Right hindlimb (tissue), 1 donor: ENCODE results near the gene ATP11C.

Source experiments
- DNase-seq: peaks from one replicate; pipeline ENCODE4 v3.0.0-alpha.2; 2018

ATP11C gene

DNA sequence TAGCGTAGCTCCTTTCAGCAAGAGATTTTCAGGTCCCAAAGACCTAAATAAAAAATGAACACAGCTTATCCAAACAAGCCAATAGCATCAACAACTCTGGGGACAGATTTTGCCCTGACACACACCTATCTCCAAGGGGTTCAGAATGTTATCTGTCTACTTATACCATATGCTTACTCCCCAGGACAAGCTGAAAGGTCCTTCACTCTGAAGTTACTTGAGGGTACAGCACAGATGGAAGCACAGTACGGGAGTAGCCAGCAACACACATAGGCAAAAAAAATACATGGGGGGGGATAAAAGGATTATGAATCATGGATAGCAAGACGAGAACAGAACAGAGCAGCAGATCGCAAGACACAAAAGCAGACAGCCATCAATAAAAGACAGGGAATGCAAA, 134.2 kb downstream of the ATP11C start:
- DNase-seq: no peak

DNA sequence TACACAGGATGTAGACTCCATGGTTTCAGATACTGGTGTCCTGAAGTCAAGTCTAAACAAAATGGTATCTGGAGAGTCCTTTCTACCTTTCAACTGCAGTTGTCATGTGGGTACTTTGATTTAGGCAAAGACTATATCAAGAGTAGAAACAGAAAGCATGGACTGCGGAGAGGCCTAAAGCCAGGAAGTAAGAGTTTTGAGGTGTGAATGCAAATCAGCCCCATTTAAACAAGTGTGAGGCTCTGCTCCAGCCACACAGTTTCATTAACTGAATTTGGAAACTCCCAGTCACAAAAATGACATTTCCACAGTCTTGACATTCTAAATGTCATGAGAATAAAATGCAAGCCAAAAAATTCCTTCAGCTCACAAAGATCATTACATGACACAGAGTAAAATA, 137.7 kb downstream of the ATP11C start:
- DNase-seq: no peak

DNA sequence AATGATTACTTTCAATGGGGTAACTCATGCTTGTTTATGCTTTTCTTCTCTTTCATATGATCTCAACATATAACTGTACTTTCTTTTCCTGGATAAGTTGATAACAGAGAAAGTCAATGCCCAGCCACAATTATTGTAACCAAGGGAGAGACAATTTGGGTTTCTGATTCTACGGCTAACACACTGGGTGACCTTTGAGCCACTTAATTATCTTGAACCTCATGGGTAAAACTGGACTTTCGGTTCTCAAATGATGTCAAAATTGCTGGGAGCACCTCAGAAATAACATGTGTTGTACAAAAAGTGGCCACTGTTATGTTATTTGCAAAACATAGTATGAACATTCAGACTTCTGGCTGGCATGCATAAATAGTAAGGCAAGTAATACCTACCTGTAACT, 145.3 kb downstream of the ATP11C start:
- DNase-seq: no peak

DNA sequence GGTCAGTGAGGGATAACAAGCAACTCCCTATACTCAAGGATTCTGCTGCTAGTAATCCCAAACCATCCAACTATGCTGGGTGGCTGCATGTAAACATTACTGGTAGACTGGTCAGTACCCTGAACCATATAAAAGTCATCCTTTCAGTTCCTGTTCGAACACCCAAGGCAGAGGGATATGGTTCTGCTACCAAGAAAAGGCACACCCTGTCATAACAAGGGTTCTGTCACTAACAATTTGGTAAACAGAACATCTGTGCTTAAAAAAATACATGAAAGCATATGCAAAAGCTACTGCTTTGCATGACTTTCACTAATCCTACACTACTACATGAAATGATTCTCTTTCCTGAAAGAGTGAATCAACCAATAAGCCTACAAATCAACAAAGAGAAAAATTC, 148.0 kb downstream of the ATP11C start:
- DNase-seq: no peak

DNA sequence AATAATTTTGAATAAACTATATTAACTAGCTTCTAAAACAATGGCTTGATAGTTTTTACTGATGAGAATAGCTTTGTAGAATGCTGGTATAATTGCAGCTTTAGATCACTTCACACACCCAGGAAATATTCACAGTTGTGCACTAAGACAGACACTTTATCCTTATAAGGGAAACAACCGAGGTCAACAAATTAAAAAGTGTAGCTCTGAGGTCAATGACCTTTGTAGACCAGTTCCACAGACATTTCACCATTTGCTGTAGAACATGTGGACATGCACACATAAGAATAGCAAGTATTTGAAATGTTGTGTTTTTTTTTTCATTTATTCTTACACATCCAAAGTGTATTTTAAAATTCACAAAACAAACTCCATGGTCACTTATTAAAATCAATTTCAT, 148.9 kb downstream of the ATP11C start:
- no peak for DNase-seq

DNA sequence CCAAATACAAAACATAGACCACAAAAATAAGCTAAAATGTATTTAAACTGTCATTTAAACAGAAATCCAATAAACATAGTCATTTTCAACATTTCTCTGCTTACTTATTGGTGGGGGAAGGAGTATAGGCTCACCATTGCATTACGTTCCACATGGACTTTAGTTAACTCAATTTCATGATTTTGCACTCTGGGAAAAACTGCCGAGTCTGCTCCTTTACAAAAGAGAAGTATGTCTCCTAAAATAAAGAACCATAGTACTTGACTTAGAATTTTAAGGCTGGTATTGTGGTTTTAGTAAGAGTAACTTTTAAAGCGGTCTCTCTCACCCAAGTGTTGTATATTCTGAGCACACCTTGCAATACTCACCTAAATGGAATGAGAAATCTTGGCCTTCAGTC, 149.8 kb downstream of the ATP11C start:
- DNase-seq: no peak

DNA sequence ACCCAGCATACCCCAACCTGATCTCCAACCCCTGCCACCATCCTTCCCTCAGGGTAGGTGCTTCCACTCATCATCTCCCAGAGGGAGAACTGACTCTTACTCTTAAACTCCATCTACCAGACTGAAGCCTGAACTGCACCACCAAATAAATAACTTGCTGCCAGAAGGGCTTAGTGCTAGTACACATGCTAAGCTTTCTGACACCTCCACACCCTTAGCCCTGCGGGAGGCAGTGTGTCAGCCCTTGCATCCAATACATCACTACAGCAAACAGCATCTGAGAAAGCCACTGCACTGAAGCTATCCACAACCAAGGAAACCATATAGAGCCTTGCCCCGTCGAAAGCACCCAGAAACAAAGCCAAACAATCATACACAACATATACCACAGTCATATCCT, 156.3 kb downstream of the ATP11C start:
- no peak for DNase-seq

DNA sequence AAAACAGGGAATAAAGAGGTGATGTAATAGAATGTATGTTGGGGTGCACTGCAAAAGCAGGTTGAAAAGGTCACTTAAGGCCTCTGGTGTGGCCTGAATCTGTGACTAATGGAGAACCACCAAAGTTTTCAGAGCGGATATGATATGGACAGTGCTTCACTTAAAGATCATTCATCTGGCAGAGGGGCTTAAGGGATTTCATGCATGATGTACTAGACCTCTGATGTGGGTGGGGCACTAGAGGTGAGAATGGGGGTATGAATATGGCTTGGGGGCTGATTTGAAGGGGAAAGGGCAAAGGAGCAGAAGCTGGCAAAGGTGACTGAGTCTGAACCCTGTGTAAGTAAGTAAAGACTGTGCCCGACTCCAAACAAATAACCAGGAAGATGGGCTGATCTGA, 162.5 kb downstream of the ATP11C start:
- no peak for DNase-seq

DNA sequence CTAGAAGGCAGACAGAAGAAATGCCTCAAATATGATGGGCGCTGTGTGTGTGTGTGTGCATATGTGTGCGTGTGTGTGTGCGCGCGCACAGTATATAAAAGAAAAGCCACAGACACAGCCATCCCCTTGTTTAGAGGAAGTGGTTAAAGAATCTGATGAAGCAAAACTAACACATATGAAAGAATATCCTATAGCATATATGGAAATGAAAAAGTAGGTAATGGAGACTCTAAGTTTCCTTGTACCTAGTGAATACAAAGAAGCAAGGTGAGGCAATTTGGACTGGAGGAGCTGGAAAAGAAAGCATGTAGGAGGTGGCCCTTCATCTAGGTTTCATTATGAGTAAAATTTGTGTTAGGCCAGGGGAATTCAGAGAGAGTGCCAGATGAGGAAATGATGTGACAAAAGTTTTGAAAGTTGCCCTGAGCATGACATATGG, 166.3 kb downstream of the ATP11C start:
- DNase-seq: no peak

DNA sequence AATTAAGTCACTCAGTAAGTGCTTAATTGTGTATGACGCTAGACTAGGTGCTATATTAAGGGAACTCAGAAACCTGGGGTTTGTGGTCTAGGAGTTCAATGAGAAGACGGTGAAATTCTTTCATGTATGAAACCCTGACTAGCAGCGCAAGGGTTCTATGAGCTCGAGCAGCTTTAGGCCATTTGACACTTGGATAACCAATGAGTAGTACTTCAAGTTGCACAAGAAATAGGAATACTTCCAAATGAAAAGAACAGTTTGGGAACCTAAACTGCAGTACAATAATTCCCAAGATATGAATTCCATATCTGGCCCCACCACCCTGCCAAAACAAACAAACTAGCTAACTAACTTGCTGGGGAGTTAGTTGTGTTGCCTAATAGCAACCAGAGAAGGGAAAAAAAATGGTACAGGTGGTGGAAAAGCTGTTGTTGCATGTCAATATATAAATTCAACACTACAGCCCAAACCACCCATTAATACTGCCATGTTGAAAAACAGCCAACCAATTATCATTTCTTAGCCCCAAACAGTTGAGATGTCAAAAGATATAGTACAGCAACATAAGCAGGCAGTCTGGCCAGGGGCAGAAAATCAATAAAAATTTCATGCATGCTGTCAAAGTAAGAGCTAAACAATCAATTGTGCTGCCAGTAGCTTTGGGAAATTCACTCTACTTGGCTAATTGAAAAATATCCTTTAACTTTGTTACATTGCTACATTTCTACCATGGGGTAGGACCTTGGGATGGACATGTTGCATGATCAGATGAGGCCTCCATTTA, 170.3 kb downstream of the ATP11C start:
- DNase-seq: no peak

DNA sequence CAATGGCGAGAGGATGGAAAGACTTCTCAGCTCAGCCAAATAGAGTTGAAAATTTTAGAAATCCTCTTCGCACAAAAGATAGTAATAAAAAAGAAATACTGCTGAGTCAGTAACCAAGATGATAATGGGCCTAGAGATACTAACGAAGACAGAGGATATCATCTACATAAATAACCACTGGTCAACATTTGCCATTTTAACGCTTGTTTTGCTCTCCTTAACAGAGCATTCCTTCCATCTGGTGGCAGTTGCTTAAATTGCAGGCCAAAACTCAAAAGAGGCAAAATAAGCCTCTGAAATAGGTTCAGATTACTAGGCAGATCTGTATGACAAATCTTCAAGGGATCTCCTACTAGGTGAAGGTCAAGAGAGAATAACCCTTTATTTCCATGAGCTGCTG, 173.2 kb downstream of the ATP11C start:
- no peak for DNase-seq

DNA sequence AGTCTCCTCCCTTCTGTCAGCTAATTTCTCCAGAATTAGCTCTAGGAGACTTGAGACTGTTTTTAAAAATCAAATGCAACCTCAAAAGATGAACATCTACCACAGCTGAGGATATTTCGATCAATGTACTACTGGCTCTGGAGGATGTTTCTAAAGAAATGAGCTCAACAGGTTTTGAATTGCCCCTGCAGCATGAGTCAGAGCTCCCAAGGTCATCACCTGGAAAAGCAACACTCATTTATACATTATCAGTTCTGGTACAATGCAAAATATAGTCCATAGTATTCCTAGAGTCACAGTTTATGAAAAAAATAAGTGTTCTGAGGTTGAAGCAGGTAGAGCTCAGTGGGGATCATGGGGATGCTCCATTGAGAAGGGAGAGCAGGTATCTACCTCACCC, 174.0 kb downstream of the ATP11C start:
- DNase-seq: no peak

DNA sequence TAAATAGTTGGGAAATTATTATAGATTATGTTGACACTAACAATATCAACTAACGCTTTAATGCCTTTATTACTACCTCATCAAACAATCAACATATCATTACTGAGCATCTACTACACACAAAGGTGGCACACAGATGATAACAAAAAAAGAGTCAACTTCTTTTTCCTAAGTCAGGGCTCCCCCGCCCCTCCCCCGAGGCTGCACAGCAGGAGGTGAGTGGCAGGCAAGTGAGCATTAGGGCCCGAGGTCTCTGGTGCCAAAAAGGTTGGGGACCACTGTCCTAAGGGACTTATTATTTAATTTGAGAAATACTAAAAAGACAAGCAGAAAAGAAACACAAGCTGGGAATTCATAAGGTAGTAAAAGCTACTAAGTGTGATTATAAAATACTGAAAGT, 174.6 kb downstream of the ATP11C start:
- no peak for DNase-seq

DNA sequence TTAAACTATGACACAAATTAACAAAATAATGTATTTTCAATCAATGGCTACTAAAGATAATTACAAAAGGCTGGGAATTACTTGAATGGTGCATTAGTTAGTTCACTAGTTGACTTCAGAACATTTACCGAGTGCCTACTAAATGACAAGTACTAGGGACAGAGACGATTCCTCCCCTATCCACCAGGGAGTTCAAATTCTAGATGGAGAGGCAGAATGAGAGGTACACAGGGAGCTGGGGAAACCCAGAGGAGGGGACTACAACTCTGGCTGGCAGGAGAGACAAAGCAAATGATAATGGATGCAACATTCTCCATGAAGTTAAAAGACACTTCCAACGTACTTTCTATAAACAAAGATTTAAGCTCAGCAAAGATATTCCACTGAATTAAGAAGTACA, 181.8 kb downstream of the ATP11C start:
- DNase-seq: no peak

DNA sequence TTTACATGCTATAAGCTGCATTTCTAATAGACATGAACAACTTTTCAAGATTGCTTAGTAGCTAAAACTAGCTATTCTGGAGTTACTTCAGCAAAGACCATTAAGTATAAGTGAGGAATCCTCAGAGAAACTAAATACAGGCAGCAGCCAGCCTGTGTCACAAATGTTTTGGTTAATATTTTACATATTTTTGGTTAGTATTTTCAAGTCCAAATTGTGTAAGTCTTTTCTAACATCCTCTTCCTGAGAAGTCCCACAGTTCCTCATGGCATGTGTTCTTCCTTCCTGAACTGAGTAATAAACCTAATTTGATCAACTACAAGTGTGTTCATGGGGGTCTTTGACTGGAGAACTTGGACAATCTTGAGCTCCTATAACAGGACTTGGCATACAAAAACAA, 182.5 kb downstream of the ATP11C start:
- no peak for DNase-seq

DNA sequence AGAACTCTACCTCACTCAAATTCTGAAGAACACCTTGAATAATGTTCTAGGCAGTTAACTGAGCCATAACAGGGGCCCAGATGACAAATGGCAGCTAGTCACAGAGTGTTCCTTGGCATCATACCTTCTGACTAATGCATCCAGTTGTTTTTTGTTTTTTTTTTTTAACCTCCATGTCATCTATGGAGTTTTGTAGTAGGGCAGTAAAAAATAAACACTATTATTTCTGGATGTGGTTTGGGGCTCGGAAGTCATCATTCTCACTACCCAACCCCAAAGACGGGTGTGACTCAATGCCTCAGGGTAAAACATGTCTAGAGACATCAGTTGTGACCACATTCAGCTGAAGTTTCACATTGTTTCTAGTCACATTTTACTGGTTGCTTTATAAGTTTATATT, 193.7 kb downstream of the ATP11C start:
- no peak for DNase-seq

DNA sequence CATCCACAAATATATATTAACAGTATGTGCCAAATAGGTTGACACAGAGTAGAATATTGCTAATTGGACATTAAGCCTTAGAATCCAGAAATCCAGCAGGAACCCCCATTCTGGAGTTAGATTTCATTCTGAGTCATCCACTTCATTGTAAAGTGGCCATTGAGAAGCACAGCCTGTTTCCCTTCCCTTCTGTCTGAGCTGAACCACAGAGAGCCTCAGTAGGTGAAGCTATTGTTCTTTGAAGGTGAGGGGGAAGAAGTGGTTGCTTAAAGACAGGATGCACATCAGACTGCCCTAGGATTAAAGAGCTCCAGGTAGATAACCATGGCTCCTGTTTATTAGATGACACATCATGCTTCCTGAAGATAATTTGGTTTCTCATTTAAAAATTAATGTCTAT, 194.3 kb downstream of the ATP11C start:
- no peak for DNase-seq

DNA sequence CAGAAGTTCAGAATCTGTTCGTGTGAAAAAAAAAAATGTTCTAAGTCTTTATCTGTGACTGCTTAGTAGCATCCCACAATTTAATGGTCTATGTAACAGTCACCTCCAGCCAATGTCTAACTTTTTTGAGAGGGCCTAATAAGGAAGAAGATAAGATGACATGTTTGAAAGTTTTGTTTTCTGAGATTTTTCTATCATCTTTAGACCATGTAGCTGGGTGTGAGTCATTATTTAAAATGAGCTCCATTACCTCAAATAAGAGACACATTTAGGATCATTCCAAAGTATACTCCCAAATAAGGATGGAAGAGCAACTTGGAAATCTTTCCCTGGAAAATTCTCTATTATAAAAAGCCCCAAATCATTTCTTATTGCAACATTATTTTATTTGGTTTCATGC, 196.7 kb downstream of the ATP11C start:
- no peak for DNase-seq

DNA sequence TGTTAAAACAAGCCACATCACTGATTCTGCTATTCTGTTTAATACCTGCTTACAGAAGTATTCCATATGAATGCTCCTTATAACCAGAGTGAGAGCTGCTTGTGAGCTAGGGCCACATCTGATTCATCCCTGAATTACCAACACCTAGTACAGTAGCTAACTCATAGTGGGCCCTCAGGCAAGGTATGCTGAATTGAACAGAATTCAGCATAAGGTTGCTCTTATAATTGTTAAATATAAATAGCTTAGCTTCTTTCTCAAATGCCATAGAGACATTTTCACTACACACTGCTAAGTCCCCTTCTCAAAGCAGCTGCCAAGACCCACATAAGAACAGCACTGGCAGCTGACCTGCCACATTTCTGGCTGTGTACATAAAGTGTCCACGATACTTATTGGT, 197.9 kb downstream of the ATP11C start:
- DNase-seq: no peak

DNA sequence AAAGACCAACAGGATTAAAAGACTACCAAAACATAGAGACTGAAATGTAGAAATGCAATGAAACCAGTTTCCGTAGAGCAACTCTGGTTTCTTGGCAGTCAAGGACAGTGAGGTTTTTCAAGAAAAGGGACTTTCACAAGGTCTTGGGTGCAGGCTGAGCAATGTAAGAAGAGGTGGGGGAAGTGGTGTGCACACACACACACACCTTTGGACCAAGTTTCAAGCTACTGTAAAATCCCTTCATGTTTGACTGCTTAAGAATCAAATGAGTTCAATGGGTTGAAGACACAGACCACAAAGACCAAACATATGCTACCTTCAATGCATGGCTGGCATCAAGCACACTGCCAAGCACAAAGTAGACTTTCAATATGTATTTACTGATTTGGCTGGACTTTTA, 207.1 kb downstream of the ATP11C start:
- no peak for DNase-seq

DNA sequence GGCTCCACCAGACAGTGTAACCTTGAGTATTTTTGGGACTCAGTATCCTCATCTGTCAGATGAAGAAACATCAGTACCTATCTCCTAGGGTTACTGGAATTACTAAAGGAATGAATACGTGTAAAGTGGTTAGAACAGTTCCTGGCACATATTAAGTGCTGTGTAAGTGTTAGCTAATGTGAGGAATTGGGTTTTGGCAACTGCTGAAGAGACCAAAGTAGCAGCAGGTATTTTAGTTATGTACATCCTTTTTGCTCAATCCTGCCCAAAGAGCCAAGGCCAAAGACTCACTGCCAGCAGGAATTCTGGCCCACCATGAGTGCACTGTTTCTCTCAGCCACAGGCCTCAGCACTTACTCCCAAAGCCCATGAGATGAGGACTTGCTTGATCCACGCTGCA, 208.2 kb downstream of the ATP11C start:
- DNase-seq: no peak

DNA sequence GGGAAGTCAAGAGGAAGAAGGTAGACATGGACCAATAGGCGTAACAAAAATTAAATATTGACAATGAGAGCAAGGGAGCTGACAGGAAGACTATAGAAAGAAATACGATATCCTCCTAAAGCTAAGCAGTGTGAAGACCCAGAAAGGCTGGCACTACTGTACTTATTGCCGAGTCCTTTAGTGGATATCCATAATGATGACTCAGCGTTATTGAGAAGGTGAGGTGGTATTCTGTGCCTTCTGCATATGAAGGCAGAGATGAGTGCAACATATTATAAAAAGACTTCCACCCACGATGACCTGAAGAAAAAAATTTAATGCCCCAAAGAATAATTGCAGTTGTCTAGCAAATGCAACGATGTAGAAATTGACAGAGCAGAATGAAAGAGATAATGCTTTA, 211.9 kb downstream of the ATP11C start:
- no peak for DNase-seq

DNA sequence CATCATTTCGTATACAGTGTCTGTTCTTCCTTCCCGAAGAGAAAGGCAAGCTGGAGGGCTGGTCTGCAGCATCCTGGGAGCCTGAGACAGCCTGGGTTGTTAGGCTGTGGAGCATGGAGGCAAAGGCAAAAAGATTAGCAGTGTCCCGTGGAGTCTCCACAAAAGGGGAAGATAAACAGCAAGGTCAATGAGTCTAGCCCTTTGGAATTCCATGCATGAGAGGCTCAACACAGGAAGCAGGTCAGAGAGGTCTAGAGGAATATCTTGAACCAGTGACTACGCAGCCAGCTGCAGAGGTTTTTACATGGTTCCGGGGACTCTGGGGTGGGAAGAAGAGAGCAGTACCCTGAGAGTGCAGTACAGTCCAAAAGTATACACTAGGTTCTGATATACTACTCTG, 212.7 kb downstream of the ATP11C start:
- DNase-seq: no peak

DNA sequence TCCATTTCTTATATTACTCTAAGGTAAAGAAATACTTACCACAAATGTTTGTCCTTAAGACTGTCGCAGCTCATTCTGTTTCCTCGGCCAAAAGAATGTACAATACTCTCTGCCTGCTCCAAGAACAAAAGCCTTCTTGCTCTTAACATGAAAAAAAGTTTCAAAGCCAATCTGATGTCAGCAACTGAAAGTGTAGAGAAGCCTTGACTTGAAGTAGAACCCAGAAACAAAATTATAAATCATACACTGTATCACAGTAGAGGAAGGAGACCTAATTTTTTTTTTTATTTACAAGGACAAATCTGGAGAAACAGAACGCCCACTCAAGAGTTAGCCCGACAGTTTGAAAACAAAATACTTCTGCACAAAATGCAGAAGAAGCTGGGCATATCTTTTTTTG, 224.8 kb downstream of the ATP11C start, which contains the start of gene MCF2:
Gene MCF2 (minus strand): TSS at position 101 of the 400 bp plus-strand sequence. CDS start 56,423 bp downstream, outside the sequence.
- no peak for DNase-seq

DNA sequence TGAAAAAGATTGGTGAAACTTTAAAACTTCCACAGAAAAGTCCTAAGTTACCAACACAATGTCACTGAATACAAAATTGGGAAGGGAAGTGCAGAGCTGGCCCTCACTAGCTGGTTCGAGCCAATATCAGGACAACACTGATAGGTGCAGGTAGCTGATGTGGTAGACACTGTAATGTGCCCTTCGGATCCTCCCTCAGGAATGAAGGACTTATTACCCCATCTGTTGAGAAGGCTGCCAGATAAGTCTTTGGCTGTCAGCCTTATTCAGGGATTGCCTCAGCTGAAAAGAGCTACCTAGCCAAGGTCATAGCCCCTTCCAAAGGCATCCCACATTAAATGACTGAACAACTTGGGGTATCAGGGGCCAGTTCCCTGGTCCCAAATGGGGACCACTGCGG, 230.2 kb downstream of the ATP11C start:
- DNase-seq: no peak
